AG08395 (cell line): ENCODE measurements around the gene EQTN.
A peak's percentile ranks its signal among the peaks of the same experiment; 100 is the strongest.

Experiments
- DNase-seq: peaks from one replicate; pipeline ENCODE4 v3.0.0; 2012; ENCODE audit warnings: mixed read lengths, low spot score

EQTN gene

GRCh38 chr9:27297050-27297449 is at the start of gene EQTN:
TSS of gene EQTN (minus strand) at chr9:27297150. CDS start at chr9:27297055, 95 bp downstream.
- DNase-seq, result no peak

GRCh38 chr9:27344776-27345175 is 47.8 kb upstream of the EQTN start:
- no peak for DNase-seq

DNA sequence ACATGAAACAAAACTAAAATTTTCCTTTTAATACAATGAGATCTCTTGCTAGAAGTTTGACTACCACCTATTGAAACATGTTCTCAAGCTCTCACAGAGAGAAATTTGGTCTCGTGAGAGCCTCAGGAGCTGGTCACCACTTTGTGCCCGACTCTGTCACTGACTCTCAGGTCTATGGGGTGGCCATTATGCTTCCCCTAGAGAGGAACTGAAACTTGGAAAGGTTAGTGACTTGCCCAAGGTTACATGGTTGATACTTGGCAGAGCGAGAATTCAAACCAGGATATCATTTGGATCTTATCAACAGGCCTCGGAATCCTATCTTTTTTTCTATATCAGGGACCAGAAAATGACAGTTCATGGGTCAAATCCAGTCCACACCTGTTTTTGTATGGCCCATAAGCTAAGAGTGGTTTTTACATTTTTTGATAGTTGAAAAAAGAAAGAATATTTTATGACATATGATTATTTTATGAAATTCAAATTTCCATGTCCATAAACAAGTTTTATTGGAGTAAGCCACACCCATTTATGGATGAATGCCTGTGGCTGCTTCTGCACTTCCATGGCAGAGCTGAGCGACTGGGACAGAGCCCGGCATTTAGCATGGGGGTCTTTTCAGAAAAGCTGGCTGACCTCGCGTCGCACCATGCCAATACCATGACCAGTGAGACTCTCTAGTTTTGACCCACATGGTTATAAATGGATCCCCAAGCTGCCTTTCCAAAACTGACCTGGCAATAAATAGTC is 44.8 kb upstream of the EQTN start:
- DNase-seq, result no peak

GRCh38 chr9:27340961-27341511 is 44.1 kb upstream of the EQTN start:
- no peak for DNase-seq

- DNase-seq, result no peak
Observed at GRCh38 chr9:27340285-27340674, 43.3 kb upstream of the EQTN start.

- DNase-seq, result peak; percentile 19
Observed at GRCh38 chr9:27339661-27340284, 42.8 kb upstream of the EQTN start.

DNA sequence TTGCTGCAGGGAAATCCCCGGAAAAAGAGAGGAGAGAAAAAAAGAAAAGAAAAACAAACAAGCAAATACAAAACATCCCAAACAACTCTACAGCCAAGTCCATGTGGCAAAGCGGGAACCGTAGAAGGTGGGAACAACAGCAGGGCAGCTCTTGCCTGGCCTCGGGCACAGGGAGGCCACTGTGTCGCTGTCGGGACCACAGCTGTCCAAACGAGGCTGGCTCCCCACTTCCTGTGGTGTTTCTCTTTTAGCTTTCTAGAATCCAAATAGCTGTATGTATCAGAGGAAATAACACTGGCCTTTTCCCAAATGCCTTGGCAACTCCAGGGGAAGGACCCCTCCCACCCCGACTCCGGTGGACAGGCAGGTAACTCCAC is 41.6 kb upstream of the EQTN start:
- no peak for DNase-seq

DNA sequence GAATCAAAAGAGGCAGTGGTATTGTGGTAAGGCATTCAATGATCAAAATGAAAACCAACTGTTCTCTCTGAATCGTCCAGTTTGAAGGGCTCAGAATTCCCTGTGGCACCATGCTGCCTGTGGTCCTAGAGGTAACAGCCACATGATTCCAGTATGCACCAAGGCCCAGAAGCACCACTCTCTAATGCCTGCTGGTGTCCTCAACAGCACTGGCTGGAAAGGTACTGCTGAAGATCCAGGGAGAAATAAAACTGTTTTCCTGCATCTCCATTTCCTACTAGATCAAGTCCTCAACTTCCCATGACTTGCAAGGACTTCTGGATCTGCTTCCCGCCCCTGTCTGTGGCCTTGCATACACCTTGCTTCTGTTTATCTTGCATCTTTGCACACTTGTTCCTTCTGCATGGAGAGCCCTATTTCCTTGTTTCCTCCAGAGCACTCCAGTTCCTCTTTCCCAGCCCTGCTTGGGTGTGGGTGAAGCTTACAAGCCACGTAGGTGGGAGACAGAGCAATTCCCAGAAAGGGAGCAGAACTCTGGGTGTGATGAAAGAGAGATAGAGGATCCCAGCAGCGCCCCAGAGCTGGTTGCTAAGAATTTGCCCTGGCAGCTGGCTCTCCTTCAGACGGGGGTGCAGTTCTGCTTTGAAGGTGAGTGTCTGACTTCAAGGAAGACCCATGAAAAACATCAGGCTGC is 41.0 kb upstream of the EQTN start:
- no peak for DNase-seq

GRCh38 chr9:27337236-27337635 is 40.3 kb upstream of the EQTN start:
- no peak for DNase-seq

DNA sequence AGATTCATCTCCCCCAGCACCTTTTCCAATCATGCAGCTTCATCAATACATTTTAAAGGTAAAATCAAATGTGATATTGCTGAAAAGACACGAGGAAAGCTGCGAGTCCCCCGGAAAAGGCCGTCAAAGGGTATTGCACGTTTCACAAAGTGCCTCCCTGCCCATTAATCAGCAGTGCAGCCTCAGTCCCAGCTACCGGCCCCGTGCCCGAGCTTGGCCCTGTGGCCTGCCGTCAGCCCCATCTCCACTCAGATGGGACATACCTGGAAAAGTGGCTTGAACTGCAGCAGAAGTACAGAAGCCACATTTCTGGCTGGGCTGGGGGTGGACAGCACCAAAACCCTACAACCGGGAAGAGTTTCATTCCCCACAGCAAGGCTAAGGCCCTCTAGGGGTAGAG is 39.9 kb upstream of the EQTN start:
- no peak for DNase-seq

- no peak for DNase-seq
Observed at GRCh38 chr9:27336126-27336525, 39.2 kb upstream of the EQTN start.

DNA sequence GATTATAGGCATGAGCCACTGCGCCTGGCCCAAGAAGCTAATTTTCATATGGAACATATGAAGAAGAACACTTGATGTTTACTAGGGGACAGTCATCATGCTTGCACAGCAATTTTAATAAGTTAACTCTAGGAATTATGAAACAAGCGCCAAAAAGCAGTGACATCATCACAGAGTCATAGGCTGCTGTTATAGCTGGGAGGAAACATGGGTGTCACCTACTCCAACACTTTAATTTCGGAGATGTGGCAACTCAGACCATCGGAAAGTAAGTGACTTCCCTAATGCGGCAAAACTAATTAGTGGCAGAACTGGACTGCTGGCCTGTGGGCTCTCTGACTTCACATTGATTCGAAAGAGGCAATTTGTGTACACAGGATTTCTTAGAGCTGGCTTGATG is 38.1 kb upstream of the EQTN start:
- no peak for DNase-seq

- peak; percentile 82 for DNase-seq
Observed at GRCh38 chr9:27333241-27334052, 36.5 kb upstream of the EQTN start.

DNA sequence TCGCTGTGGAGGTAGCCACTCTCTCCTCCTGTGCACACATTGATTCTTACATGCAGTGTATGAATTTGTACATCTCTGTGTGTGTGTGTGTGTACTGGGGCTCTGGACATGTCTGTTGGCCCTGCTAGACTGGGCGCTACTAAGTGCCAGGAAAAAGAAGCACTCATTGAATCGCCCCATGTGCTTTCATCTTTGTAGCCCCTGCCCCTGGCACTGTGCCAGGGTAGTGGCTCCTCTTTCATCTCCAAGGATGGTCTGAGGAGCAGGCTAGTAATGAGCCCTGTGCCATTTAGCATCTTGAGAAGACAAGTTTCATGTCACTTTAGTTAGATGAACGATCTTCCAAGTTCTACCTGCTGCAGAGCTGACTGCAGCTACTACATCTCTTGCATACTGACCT is 34.4 kb upstream of the EQTN start:
- no peak for DNase-seq

DNA sequence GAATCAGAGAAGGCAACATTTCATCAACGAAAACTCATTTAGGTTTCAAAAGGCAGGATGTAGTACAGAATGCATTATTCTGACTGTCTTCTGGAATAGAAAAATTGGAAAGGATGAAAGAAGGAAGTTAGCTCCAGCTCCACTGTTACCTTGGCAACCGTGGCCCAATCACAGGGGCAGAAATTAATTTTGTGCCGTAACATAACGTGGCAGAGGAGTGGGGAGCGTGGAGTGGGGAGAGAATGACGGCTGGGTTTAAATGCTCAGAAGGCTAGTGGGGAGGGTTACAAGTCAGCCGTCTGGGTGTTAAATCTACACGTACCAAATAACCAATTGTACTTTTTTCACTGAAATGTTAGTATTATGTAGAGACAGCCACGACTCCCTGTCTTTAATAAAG is 32.3 kb upstream of the EQTN start:
- DNase-seq, result no peak

GRCh38 chr9:27328483-27328882 is 31.5 kb upstream of the EQTN start:
- no peak for DNase-seq

DNA sequence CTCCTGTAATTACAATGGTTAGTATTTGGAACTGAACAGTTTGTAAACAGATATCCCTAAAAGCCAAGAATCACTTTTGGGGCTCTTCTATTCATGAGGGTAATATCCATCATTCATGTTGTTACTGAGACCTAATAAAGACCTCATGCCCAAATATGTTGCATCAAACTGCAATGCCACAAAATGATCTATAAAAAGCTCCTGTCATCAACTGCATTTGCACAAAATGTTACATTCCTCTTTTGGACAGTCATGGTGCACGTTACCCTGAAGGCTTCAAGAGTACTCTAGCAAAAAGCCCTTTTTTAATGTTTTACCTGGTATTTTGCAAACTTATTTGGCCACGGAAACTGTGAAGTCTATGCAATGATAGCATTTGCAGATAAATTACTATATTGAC is 14.2 kb upstream of the EQTN start:
- no peak for DNase-seq

GRCh38 chr9:27310582-27310981 is 13.6 kb upstream of the EQTN start:
- DNase-seq, result no peak

DNA sequence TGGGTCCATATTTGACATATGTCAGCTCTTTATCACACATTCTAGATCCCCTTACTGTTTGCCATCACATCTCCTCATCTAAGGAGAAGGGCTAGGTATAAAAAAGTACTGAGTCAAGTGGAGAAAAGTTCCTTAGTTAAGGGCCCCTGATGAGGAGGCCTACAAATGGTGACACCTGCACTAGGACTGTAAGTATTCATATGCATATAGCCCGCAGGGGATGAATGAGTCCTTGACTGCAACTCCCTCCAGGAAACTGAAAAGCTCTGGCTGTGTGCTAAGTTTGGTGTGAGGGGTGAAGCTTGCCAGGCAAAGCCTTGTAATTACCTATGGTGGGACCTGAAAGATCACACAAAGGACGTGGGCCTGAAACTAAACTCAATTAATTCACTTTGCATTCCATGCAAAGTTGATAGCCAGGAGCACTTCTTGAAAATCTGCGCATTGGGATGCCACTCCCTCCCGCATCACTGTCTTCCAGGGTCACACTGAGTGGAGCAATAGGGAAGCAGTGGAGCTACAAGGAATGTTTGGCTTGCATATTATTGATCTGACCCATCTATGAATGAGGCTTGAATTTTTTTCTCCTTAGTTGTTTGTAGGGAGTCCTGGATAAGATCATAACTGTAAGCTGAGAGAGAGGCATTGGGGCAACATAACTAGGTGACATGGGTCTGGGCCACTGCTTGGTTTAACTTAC is 11.9 kb upstream of the EQTN start:
- DNase-seq, result no peak

DNA sequence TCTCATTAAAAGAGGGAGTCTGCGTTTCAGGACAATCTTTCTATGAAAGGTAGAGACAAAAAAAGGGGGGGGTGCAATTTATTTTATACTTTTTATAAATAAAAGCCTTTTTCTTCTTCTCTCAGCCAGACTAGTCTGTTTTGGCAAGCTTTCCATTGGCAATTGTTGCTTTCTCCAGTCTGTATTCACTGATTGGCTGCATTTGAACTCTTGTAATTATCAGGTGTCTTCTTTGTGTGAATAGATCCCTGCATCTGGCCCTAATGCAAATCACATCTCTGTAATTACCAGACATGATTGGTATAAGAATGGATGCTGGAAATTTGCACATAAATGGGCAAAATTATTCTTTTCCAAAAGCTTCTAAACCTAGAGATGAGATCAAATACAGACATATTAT is 7.6 kb upstream of the EQTN start:
- DNase-seq, result no peak

DNA sequence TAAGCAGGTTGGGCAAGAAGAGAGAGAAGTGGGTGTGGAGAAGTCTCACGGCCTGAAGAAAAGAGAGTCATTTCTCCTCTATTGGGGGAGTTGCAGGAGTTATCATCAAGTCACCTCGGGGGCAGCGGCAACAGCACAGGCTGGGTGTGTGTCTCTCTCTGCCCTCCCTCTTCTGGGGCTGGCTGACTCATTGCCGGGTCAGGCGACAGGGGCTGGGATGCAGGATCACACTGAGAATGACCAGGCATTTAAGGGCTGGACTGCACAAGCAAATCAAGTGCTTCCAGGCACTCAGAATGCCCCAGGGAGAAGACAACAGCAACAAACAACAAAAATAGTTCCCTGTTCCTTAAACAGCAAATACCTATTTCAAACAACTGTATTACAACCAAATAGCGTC is 6.3 kb upstream of the EQTN start:
- no peak for DNase-seq

- DNase-seq, result no peak
Observed at GRCh38 chr9:27293996-27294395, 3.0 kb downstream of the EQTN start.
